OCI-M2 (cell line): Measurements from ENCODE around the gene UBTF.

Experiments
- DNase-seq: peaks from one replicate; lab custom pipeline; 2025; ENCODE audit not compliant: unreplicated experiment; lab: John Stamatoyannopoulos, UW

Gene UBTF

GRCh38 chr17:44219616-44220212, at the start of gene UBTF:
TSS of gene UBTF (minus strand) at chr17:44219675. CDS start at chr17:44218229, 1,446 bp downstream.
- DNase-seq, result no peak

GRCh38 chr17:44268709-44269534, 49.4 kb upstream of the UBTF start:
- no peak for DNase-seq

- DNase-seq, result no peak
Observed at GRCh38 chr17:44267818-44268490, 48.5 kb upstream of the UBTF start, which contains the start of gene SLC4A1. TSS of gene SLC4A1 (minus strand) at chr17:44268135. CDS start at chr17:44262866, 5,269 bp downstream.

GRCh38 chr17:44267165-44267455, 47.6 kb upstream of the UBTF start:
- no peak for DNase-seq

- no peak for DNase-seq
Observed at GRCh38 chr17:44266402-44267164, 47.1 kb upstream of the UBTF start.

GRCh38 chr17:44263345-44263902, 43.9 kb upstream of the UBTF start:
- no peak for DNase-seq

GRCh38 chr17:44262654-44263225, 43.3 kb upstream of the UBTF start:
- DNase-seq, result no peak

- no peak for DNase-seq
Observed at GRCh38 chr17:44260296-44260695, 40.8 kb upstream of the UBTF start.

- DNase-seq, result no peak
Observed at GRCh38 chr17:44258811-44259351, 39.4 kb upstream of the UBTF start.

GRCh38 chr17:44257815-44258760, 38.6 kb upstream of the UBTF start:
- DNase-seq, result no peak

- no peak for DNase-seq
Observed at GRCh38 chr17:44256671-44257070, 37.2 kb upstream of the UBTF start.

- DNase-seq, result no peak
Observed at GRCh38 chr17:44255915-44256314, 36.4 kb upstream of the UBTF start.

- DNase-seq, result no peak
Observed at GRCh38 chr17:44254361-44255095, 35.1 kb upstream of the UBTF start.

GRCh38 chr17:44253006-44253405, 33.5 kb upstream of the UBTF start:
- no peak for DNase-seq

- no peak for DNase-seq
Observed at GRCh38 chr17:44251062-44251461, 31.6 kb upstream of the UBTF start.

- no peak for DNase-seq
Observed at GRCh38 chr17:44249501-44250246, 30.2 kb upstream of the UBTF start.

GRCh38 chr17:44247876-44248736, 28.6 kb upstream of the UBTF start:
- no peak for DNase-seq
